GM12878 (cell line): ENCODE data around the gene TANC1. TPM values are rescaled to one million over a fixed set of nuclear protein-coding genes. Genes with fewer than 3 reads are reported as not detected.

Experiments
- ATAC-seq: fragments of 200-7000 bp; cut with Tn5 transposase; 3 replicates; pipeline ENCODE4 v1.9.1; 2020; ENCODE audit warnings: mild to moderate bottlenecking, moderate library complexity
- BruUV-seq: library from RNA; stranded (reverse); fragments of 400-500 nt; replicated peaks from 2 replicates; lab custom pipeline; 2021; lab: Mats Ljungman, UMichigan
- CTCF ChIA-PET: fragments of 300-600 bp; sonication (Branson Sonifier 250); formaldehyde crosslinking; extraction: SDS; loops from one replicate; lab custom pipeline; 2021; ENCODE audit warnings: inconsistent platforms; lab: Yijun Ruan, JAX
- POLR2A ChIA-PET: fragments of 350-600 bp; formaldehyde crosslinking; extraction: SDS; loops from one replicate; lab custom pipeline; 2021; ENCODE audit warnings: inconsistent platforms; lab: Charles Lee
- RAD21 ChIA-PET: fragments of 300-600 bp; sonication (Branson Sonifier 250); formaldehyde crosslinking; loops from one replicate; lab custom pipeline; 2023; ENCODE audit warnings: antibody characterized with exemption; ENCODE audit not compliant: unreplicated experiment; lab: Charles Lee
- SMC1A ChIA-PET: fragments of 300-600 bp; sonication (Branson Sonifier 250); formaldehyde crosslinking; loops from one replicate; lab custom pipeline; 2023; ENCODE audit not compliant: unreplicated experiment, uncharacterized antibody; lab: Charles Lee
- DNase-seq: peaks from one replicate; pipeline ENCODE4 v3.0.0-alpha.2; 2011; ENCODE audit warnings: low read depth, low spot score
- FAIRE-seq: peaks from 3 replicates; lab custom pipeline; 2011; peaks lifted over from hg19 to GRCh38; lab: Jason Lieb, UNC
- H2AFZ ChIP-seq: 2 replicates; pipeline ENCODE4 v1.6.0; 2011; ENCODE audit warnings: low read depth, low read length, control low read depth; ENCODE audit not compliant: control insufficient read depth
- H3K27ac ChIP-seq: 2 replicates; pipeline ENCODE4 v1.5.1; 2011; ENCODE audit warnings: control low read depth; ENCODE audit not compliant: control insufficient read depth, insufficient read depth
- H3K27me3 ChIP-seq, 2 experiments: replicated peaks in 1 of 2; 2 replicates each; pipeline versions ENCODE4 v1.6.0 to v1.6.1; 2011; ENCODE audit warnings: low read length in 1 of 2; ENCODE audit not compliant: control insufficient read depth in 2 of 2, insufficient read depth in 2 of 2
- H3K36me3 ChIP-seq, 2 experiments: 2 replicates each; pipeline ENCODE4 v1.5.1; 2011; ENCODE audit warnings: low read length in 1 of 2; ENCODE audit not compliant: control insufficient read depth in 2 of 2, insufficient read depth in 2 of 2
- H3K4me1 ChIP-seq: 2 replicates; pipeline ENCODE4 v1.6.1; 2011; ENCODE audit warnings: mild to moderate bottlenecking, low read length, moderate library complexity, mixed read lengths; ENCODE audit not compliant: control insufficient read depth, insufficient read depth
- H3K4me2 ChIP-seq: 2 replicates; pipeline ENCODE4 v1.6.0; 2011; ENCODE audit warnings: control low read depth; ENCODE audit not compliant: control insufficient read depth, insufficient read depth
- H3K4me3 ChIP-seq: fragments of 200-600 bp; sonication (generic); 2 replicates; pipeline ENCODE4 v1.5.1; 2016
- H3K79me2 ChIP-seq: 2 replicates; pipeline ENCODE4 v1.6.0; 2011; ENCODE audit warnings: low read length; ENCODE audit not compliant: control insufficient read depth, insufficient read depth
- H3K9ac ChIP-seq: 2 replicates; pipeline ENCODE4 v1.8.0; 2011; ENCODE audit warnings: low read length, control low read depth, mixed read lengths; ENCODE audit not compliant: control insufficient read depth, insufficient read depth
- H3K9me3 ChIP-seq: replicated peaks from 3 replicates; pipeline ENCODE4 v1.5.1; 2011; ENCODE audit warnings: mild to moderate bottlenecking, low read length; ENCODE audit not compliant: control insufficient read depth, insufficient read depth
- H4K20me1 ChIP-seq: 2 replicates; pipeline ENCODE4 v1.6.0; 2011; ENCODE audit not compliant: control insufficient read depth, insufficient read depth
- BHLHE40 ChIP-seq, 2 experiments: fragments of 450-650 bp in 1 of 2; IDR thresholded peaks; 2 replicates each; pipeline ENCODE4 v1.6.1; 2011 to 2017; ENCODE audit warnings: low read depth in 2 of 2, borderline replicate concordance in 1 of 2, improper control_type of control experiment in 1 of 2, low read length in 1 of 2, mild to moderate bottlenecking in 1 of 2
- GABPA ChIP-seq: IDR thresholded peaks from 2 replicates; pipeline ENCODE4 v1.6.1; 2014; ENCODE audit warnings: antibody characterized with exemption, low read depth, mild to moderate bottlenecking, inconsistent platforms
- HDGF ChIP-seq: fragments of 450-650 bp; IDR thresholded peaks from 2 replicates; pipeline ENCODE4 v1.6.1; 2016; ENCODE audit warnings: antibody characterized with exemption
- PML ChIP-seq: IDR thresholded peaks from 2 replicates; pipeline ENCODE4 v1.6.1; 2012; ENCODE audit warnings: low read length, inconsistent platforms
- WGBS: methylation state at CpG from one replicate; pipeline ENCODE4 v1.1.6; 2016; ENCODE audit warnings: low lambda C conversion rate; ENCODE audit not compliant: insufficient replicate concordance, insufficient coverage; ENCODE audit errors: missing lambda C conversion rate; 5-methylcytosine and 5-hydroxymethylcytosine counted together
- in situ Hi-C: fragments of 300-500 bp; cut with MboI; formaldehyde crosslinking; loops from 9 replicates; pipeline ENCODE4 v1.14.3; 2018; ENCODE audit warnings: mixed read lengths
- intact Hi-C: fragments of 100-400 bp; cut with micrococcal nuclease; formaldehyde crosslinking; loops from one replicate; pipeline ENCODE4 v1.14.2; 2022; ENCODE audit not compliant: unreplicated experiment
- polyA plus RNA-seq, 11 experiments: library from polyadenylated mRNA; depleted of rRNA in 4 of 11; unstranded in 6 of 11; stranded (reverse) in 5 of 11; fragments of >200 nt; fragmentation: Nextera tagmentation in 4 of 11; fragmentation: Illumina TruSeq in 1 of 11; extraction: Ambion mirVana in 4 of 11; extraction: Trizol in 1 of 11; gene quantifications; 1 replicate in 1 of 11; 2 replicates in 10 of 11; pipeline versions ENCODE4 v1.2.1 to v1.2.3, GENCODE V29; 2011 to 2016; ENCODE audit warnings: inconsistent platforms in 2 of 11, missing spikeins in 2 of 11, low read depth in 1 of 11
- total RNA-seq, 4 experiments: library from RNA; depleted of rRNA in 3 of 4; stranded (reverse); fragments of >200 nt in 3 of 4; fragmentation: Illumina TruSeq in 1 of 4; extraction: Trizol in 1 of 4; gene quantifications; 2 replicates each; pipeline versions ENCODE4 v1.2.1 to v1.2.3, GENCODE V29; 2013 to 2021
- TF ChIP-seq, protein P1 (sequence below): fragments of 450-650 bp; IDR thresholded peaks from 2 replicates; pipeline ENCODE4 v1.6.1; 2018; ENCODE audit warnings: borderline replicate concordance, mild to moderate bottlenecking; ENCODE audit not compliant: partially characterized antibody
- TF ChIP-seq, protein P2 (sequence below): fragments of 450-650 bp; IDR thresholded peaks from 2 replicates; pipeline ENCODE4 v1.6.1; 2017; ENCODE audit warnings: borderline replicate concordance

The TANC1 gene
- total and polyA plus RNA-seq, 10 of the 15 experiments (the other 5 are each of a cell fraction or from before 2014, with no cell fraction given), result 0.05 to 5.0 (median 0.34) TPM

DNA sequence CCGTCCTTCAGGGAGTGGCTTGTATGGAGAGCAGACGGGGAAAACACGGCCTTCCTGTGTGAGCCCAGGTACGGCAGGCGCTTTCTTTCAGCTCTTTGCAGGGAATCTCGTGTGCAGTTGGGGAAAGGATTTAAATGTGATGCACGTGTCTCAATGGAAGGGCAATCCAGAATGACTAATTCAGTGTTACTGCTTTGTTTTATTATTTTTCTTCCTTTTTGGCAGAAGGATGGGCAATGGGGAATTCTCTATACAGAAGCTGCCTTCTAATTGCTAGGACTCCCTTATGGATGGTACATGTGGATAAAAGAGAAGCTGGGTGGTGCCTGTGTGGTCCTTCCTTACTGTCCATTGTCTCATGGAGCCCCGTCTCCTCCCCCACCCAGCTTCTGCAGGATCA lies 210.7 kb downstream of the TANC1 start:
- DNase-seq (no peak), ATAC-seq (no peak), FAIRE-seq (no peak)
- Histone ChIP-seq H3K27ac (no peak overlapping the region), H4K20me1 (no peaks in the 10 kb centered on the region; the same call in 1 of the 2 replicates), H3K4me2 (no peak overlapping the region), H3K9ac (no peak overlapping the region), H3K79me2 (no peaks in the 10 kb centered on the region), H3K36me3 (no peaks in the 10 kb centered on the region), H2AFZ (no peak overlapping the region), H3K4me3 (no peak overlapping the region), H3K27me3 (no peaks in the 10 kb centered on the region), H3K9me3 (no peaks in the 10 kb centered on the region), H3K4me1 (no peaks in the 10 kb centered on the region)
- in situ Hi-C loops, result no loop called here
- no TSS peak for BruUV-seq
- ChIA-PET RAD21 (no interaction called here), POLR2A (no interaction called here), CTCF (no interaction called here), SMC1A (no interaction called here)
- WGBS, result 65% methylated on average over 8 of the region's 8 CpGs
- intact Hi-C loops, result no loop called here
- TF ChIP-seq PML (no peak), GABPA (no peak), BHLHE40 (IDR thresholded peaks at IDR 0.05; ENCODE audit: borderline replicate concordance in 1 of 2, low read depth in 2 of 2, low read length in 1 of 2) (no peak), HDGF (no peak)
- TF ChIP-seq, protein P1, sequence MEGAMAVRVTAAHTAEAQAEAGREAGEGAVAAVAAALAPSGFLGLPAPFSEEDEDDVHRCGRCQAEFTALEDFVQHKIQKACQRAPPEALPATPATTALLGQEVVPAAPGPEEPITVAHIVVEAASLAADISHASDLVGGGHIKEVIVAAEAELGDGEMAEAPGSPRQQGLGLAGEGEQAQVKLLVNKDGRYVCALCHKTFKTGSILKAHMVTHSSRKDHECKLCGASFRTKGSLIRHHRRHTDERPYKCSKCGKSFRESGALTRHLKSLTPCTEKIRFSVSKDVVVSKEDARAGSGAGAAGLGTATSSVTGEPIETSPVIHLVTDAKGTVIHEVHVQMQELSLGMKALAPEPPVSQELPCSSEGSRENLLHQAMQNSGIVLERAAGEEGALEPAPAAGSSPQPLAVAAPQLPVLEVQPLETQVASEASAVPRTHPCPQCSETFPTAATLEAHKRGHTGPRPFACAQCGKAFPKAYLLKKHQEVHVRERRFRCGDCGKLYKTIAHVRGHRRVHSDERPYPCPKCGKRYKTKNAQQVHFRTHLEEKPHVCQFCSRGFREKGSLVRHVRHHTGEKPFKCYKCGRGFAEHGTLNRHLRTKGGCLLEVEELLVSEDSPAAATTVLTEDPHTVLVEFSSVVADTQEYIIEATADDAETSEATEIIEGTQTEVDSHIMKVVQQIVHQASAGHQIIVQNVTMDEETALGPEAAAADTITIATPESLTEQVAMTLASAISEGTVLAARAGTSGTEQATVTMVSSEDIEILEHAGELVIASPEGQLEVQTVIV, result no peak
- TF ChIP-seq, protein P2, sequence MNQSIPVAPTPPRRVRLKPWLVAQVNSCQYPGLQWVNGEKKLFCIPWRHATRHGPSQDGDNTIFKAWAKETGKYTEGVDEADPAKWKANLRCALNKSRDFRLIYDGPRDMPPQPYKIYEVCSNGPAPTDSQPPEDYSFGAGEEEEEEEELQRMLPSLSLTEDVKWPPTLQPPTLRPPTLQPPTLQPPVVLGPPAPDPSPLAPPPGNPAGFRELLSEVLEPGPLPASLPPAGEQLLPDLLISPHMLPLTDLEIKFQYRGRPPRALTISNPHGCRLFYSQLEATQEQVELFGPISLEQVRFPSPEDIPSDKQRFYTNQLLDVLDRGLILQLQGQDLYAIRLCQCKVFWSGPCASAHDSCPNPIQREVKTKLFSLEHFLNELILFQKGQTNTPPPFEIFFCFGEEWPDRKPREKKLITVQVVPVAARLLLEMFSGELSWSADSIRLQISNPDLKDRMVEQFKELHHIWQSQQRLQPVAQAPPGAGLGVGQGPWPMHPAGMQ, result no peak
